ENCODE measurements around the gene BBX. TPM values are rescaled to one million over a fixed set of nuclear protein-coding genes. Genes with fewer than 3 reads are reported as not detected.

The BBX gene
- total RNA-seq, 4 donors from 2014 or later, result 55.6 to 86.7 (median 73.0) TPM

- Histone ChIP-seq H3K4me1 (peaks cover 0 to 33% (median 2%) of the 10 kb centered on the region in 3 donors), H3K9me3 (no peaks in the 10 kb centered on the region), H3K27me3 (no peaks in the 10 kb centered on the region), H3K4me3 (no peak overlapping the region), H3K36me3 (no peaks in the 10 kb centered on the region), H3K27ac (no peak overlapping the region)
- TF ChIP-seq POLR2A (IDR thresholded peaks at IDR 0.05) (no peak), POLR2AphosphoS5 (IDR thresholded peaks at IDR 0.05) (no peak), CTCF (IDR thresholded peaks at IDR 0.05) (no peak), EP300 (IDR thresholded peaks at IDR 0.05) (no peak)
- WGBS, 2 donors (ENCODE audit: low coverage in 1 of 2), result 88% methylated on average over 2 of the region's 2 CpGs; no CpG with 5 or more reads in 1 of the 2 donors
- ATAC-seq, result no peak
These were observed 109.8 kb downstream of the BBX start for GRCh38 chr3:107632576-107632975.

DNA sequence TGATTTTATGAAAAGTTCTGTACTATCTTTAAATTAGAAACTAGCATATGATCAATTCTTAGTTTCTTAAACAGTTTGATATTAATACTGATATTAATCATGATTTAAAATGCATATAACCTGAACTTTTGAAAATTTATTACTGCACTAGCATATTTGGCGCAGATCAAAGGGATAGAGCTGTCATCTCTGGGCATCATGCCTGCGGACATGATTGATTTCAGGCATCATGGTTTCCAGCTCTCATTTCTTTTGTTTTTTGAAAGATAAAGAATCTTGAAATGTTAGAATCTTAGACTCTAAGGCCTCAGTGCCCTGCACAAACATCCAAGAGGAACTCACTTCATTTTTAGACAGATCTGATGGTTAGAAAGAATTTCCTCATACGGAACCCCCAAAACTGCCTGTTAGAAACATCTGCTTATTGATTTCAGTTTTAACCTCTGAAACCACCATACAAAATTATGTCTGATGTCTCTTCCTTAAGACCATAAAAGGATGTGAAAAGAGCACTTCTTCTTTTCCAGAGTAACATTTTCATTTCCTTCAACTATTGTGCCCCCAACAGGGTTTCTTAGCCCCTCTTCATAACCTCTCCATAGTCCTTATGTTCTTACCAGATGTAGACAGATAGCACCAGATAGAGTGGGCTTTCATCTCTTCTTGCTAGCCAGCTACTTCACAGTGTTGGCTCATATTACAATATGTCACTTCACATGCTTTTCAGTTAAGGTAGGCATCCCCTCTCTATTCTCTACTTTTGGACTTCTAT lies 110.8 kb downstream of the BBX start:
- 76 to 84% methylated on average over 3 of the region's 3 CpGs for WGBS, 2 donors (ENCODE audit: low coverage in 1 of 2)
- Histone ChIP-seq H3K9me3 (no peaks in the 10 kb centered on the region), H3K27ac (no peak overlapping the region), H3K4me1 (peaks cover 0 to 33% (median 2%) of the 10 kb centered on the region in 3 donors), H3K36me3 (no peaks in the 10 kb centered on the region), H3K27me3 (no peaks in the 10 kb centered on the region), H3K4me3 (no peak overlapping the region)
- no peak for TF ChIP-seq EP300 (IDR thresholded peaks at IDR 0.05)
- no peak for TF ChIP-seq POLR2AphosphoS5 (IDR thresholded peaks at IDR 0.05)
- no peak for TF ChIP-seq CTCF (IDR thresholded peaks at IDR 0.05)
- no peak for TF ChIP-seq POLR2A (IDR thresholded peaks at IDR 0.05)
- no peak for ATAC-seq

- Histone ChIP-seq H3K4me3 (no peak overlapping the region), H3K4me1 (peaks cover 0 to 33% (median 2%) of the 10 kb centered on the region in 3 donors), H3K9me3 (no peaks in the 10 kb centered on the region), H3K27ac (no peak overlapping the region), H3K36me3 (no peaks in the 10 kb centered on the region), H3K27me3 (no peaks in the 10 kb centered on the region)
- WGBS, 2 donors (ENCODE audit: low coverage in 1 of 2), result 90 to 97% methylated on average over 3 of the region's 3 CpGs
- no peak for ATAC-seq
- TF ChIP-seq POLR2AphosphoS5 (IDR thresholded peaks at IDR 0.05) (no peak), POLR2A (IDR thresholded peaks at IDR 0.05) (no peak), CTCF (IDR thresholded peaks at IDR 0.05) (no peak), EP300 (IDR thresholded peaks at IDR 0.05) (no peak)
These were observed 111.3 kb downstream of the BBX start for GRCh38 chr3:107634099-107634489.

DNA sequence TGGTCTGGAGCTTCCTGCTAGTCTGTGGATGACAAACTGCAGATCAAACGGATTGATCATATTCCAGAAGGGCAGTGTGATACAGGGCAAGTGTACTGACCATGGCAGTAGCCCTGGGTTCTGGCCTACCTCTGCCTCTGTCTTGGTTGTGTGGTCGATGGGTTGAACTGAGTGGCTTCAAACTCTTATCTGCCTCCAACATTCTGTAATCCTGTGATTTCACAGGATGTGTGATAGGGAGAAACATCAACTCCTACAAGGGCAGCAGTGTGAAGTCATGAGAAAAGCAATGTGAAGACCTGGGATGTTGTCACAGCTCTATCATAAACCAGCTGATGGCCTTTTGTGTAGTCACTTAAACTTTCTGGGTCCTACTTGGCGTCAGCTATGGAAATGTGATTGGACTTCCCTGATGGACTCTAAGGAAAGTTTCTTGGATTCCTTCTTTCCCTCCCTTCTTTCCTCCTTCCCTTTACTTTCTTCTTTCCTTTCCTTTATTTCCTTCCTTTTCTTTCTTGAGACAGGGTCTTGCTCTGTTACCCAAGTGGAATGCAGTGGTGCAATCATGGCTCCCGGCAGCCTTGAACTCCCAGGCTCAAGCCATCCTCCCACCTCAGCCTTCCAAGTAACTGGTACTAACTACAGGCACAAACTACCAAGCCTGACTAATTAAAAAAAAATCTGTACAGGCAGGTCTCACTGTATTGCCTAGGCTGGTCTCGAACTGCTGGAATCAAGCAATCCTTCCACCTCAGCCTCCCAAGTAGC lies 114.8 kb downstream of the BBX start:
- 100% methylated on average over 1 to 3 of the region's 5 CpGs for WGBS, 2 donors (ENCODE audit: low coverage in 1 of 2)
- H3K27ac ChIP-seq, result no peak overlapping the region
- H3K4me1 ChIP-seq, result peaks cover 0 to 6% (median 0%) of the 10 kb centered on the region in 3 donors
- ATAC-seq, result no peak
- no peaks in the 10 kb centered on the region for H3K27me3 ChIP-seq
- H3K9me3 ChIP-seq, result no peaks in the 10 kb centered on the region
- H3K36me3 ChIP-seq, result no peaks in the 10 kb centered on the region
- TF ChIP-seq CTCF (IDR thresholded peaks at IDR 0.05) (no peak), EP300 (IDR thresholded peaks at IDR 0.05) (no peak), POLR2AphosphoS5 (IDR thresholded peaks at IDR 0.05) (no peak), POLR2A (IDR thresholded peaks at IDR 0.05) (no peak)
- no peak overlapping the region for H3K4me3 ChIP-seq

Data from gastroesophageal sphincter (tissue), 4 donors.